Sigmoid colon (tissue), 7 donors: ENCODE results near the gene FBXL20. TPM values are rescaled to one million over a fixed set of nuclear protein-coding genes. Genes with fewer than 3 reads are reported as not detected.
"Not testable (repeated sequence)": the region's sequence is repeated elsewhere in the genome, so short reads cannot be mapped to it uniquely, and the experiment has no call there.

Experiments
- DNase-seq: peaks from one replicate; pipeline ENCODE4 v3.0.0-alpha.2; 2019
- H3K27ac ChIP-seq, 4 donors: fragments of 200-600 bp; sonication (generic); one replicate each; pipeline ENCODE4 v1.5.1; 2016 to 2019; ENCODE audit warnings: mild to moderate bottlenecking in 1 of 4
- H3K27me3 ChIP-seq, 3 donors: fragments of 200-600 bp; sonication (generic); one replicate each; pipeline ENCODE4 v1.5.1; 2019; ENCODE audit warnings: mild to moderate bottlenecking in 1 of 3
- H3K36me3 ChIP-seq, 4 donors: fragments of 200-600 bp; sonication (generic); one replicate each; pipeline ENCODE4 v1.5.1; 2016 to 2019
- H3K4me1 ChIP-seq, 4 donors: fragments of 200-600 bp; sonication (generic); one replicate each; pipeline ENCODE4 v1.5.1; 2017 to 2019
- H3K4me3 ChIP-seq, 4 donors: fragments of 200-600 bp; sonication (generic); one replicate each; pipeline ENCODE4 v1.5.1; 2017 to 2019; ENCODE audit warnings: mild to moderate bottlenecking in 2 of 4, moderate library complexity in 1 of 4
- H3K9me3 ChIP-seq, 4 donors: fragments of 200-600 bp in 3 of 4; sonication (generic) in 3 of 4; one replicate each; pipeline versions ENCODE4 v1.5.1 to v1.6.1; 2013 to 2019
- EP300 ChIP-seq, 4 donors: sonication (generic); formaldehyde crosslinking; IDR thresholded peaks; one replicate each; pipeline ENCODE4 v1.6.1; 2017; ENCODE audit warnings: antibody characterized with exemption in 4 of 4
- POLR2A ChIP-seq, 2 donors: fragments of 450-650 bp; IDR thresholded peaks; one replicate each; pipeline ENCODE4 v1.6.1; 2016; ENCODE audit warnings: antibody characterized with exemption in 2 of 2, mild to moderate bottlenecking in 2 of 2, moderate library complexity in 2 of 2
- POLR2AphosphoS5 ChIP-seq, 4 donors: sonication (generic); formaldehyde crosslinking; IDR thresholded peaks; one replicate each; pipeline ENCODE4 v1.6.1; 2017; ENCODE audit warnings: antibody characterized with exemption in 4 of 4
- WGBS, 2 donors: extraction: QIAGEN DNeasy Blood & Tissue Kit; methylation state at CpG; one replicate each; pipeline ENCODE4 v1.1.7; 2013; 5-methylcytosine and 5-hydroxymethylcytosine counted together
- intact Hi-C: fragments of 100-400 bp; cut with DNase I; formaldehyde crosslinking; loops from one replicate; pipeline ENCODE4 v1.15.1; 2023
- polyA plus RNA-seq, 3 donors: library from polyadenylated mRNA; stranded (reverse); fragments of 200-250 nt; gene quantifications; one replicate each; pipeline ENCODE4 v1.2.3, GENCODE V29; 2013
- total RNA-seq, 4 donors: library from RNA; depleted of rRNA; stranded (reverse); fragments of >200 nt; gene quantifications; one replicate each; pipeline ENCODE4 v1.1.0, GENCODE V29; 2016
- TF ChIP-seq, protein P1 (sequence below), 4 experiments: fragments of 450-650 bp in 3 of 4; fragments of 200-600 bp in 1 of 4; IDR thresholded peaks; one replicate each; pipeline ENCODE4 v1.5.1; 2016 to 2019; ENCODE audit warnings: antibody characterized with exemption in 4 of 4, mild to moderate bottlenecking in 3 of 4, moderate library complexity in 2 of 4
- donor health status: healthy with polysubstance abuse.
- donor health status: Bipolar disorder and iron deficiency.
- donor health status: healthy.

Gene FBXL20
- total and polyA plus RNA-seq, 7 donors = 1.8 to 26.0 (median 17.0) TPM

DNA sequence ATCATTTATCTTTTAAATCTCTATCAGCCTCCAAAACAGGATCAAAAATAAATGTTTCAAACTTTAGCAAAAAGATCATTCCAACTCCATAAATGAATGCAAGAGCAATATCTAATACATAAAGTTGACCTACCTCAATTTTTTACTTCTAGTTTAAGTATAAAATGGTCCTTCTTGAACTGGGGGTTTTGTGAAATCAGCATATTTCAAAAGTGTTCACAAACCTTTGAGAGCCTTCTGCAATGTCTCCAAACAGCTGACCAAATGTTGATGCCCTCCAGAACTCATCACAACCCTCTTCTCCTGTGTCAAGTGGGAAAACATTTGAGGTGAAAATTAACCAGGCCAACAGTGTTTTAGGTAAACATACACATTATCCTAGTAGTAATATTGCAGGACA is 41.9 kb upstream of the FBXL20 start:
- H3K36me3 ChIP-seq = peaks cover 32 to 98% (median 49%) of the 10 kb centered on the region in 4 donors
- H3K9me3 ChIP-seq = no peaks in the 10 kb centered on the region
- H3K4me3 ChIP-seq = no peak overlapping the region
- no peaks in the 10 kb centered on the region for H3K27me3 ChIP-seq
- intact Hi-C loops = no loop called here
- no peaks in the 10 kb centered on the region for H3K4me1 ChIP-seq
- DNase-seq = no peak
- TF ChIP-seq EP300 (IDR thresholded peaks at IDR 0.05) = no peak
- TF ChIP-seq POLR2AphosphoS5 (IDR thresholded peaks at IDR 0.05) = no peak
- TF ChIP-seq POLR2A (IDR thresholded peaks at IDR 0.05) = no peak
- TF ChIP-seq, protein P1, sequence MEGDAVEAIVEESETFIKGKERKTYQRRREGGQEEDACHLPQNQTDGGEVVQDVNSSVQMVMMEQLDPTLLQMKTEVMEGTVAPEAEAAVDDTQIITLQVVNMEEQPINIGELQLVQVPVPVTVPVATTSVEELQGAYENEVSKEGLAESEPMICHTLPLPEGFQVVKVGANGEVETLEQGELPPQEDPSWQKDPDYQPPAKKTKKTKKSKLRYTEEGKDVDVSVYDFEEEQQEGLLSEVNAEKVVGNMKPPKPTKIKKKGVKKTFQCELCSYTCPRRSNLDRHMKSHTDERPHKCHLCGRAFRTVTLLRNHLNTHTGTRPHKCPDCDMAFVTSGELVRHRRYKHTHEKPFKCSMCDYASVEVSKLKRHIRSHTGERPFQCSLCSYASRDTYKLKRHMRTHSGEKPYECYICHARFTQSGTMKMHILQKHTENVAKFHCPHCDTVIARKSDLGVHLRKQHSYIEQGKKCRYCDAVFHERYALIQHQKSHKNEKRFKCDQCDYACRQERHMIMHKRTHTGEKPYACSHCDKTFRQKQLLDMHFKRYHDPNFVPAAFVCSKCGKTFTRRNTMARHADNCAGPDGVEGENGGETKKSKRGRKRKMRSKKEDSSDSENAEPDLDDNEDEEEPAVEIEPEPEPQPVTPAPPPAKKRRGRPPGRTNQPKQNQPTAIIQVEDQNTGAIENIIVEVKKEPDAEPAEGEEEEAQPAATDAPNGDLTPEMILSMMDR (IDR thresholded peaks at IDR 0.05) = no peak
- no peak overlapping the region for H3K27ac ChIP-seq

DNA sequence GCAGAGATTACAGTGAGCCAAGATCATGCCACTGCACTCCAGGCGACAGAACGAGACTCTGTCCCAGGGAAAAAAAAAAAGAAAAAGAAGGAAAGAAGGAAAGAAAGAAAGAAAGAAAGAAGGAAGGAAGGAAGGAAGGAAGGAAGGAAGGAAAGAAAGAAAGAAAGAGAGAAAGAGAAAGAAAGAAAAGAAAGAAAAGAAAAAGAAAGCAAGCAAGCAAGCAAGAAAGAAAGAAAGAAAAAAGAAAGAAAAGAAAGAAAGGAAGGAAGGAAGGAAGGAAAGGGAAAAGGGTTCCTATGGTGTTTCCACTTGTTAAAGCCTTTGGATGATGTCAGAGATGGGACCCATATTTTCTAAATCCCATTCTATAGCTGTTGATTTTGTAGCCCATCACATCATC is 38.4 kb upstream of the FBXL20 start:
- H3K36me3 ChIP-seq = peaks cover 37 to 98% (median 53%) of the 10 kb centered on the region in 4 donors
- H3K4me1 ChIP-seq, H3K27me3 ChIP-seq, H3K9me3 ChIP-seq, H3K4me3 ChIP-seq, H3K27ac ChIP-seq, intact Hi-C loops, DNase-seq: not testable (repeated sequence)
- WGBS, 2 donors = 97 to 98% methylated on average over 2 of the region's 2 CpGs

DNA sequence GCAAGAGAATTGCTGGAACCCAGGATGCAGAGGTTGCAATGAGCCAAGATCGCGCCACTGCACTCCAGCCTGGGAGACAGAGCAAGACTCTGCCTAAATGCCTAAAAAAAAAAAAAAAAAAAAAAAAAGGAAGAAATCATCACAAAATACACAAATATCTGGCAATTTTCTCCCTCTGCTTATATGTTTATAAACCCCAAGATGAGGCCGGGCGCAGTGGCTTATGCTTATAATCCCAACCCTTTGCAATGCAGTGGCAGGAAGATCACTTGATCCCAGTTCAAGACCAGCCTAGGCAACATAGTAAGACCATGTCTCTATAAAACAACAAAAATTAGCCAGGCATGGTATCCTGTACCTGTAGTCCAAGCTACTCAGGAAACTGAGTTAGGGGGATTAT is 28.2 kb upstream of the FBXL20 start:
- intact Hi-C loops = no loop called here
- Histone ChIP-seq H3K27ac (no peak overlapping the region), H3K27me3 (no peaks in the 10 kb centered on the region), H3K9me3 (no peaks in the 10 kb centered on the region), H3K4me3 (no peak overlapping the region), H3K36me3 (peaks cover 11 to 100% (median 63%) of the 10 kb centered on the region in 4 donors), H3K4me1 (no peaks in the 10 kb centered on the region)
- WGBS, 2 donors = 97 to 99% methylated on average over 4 of the region's 4 CpGs
- DNase-seq = peak; percentile 26
- TF ChIP-seq, protein P1 (IDR thresholded peaks at IDR 0.05) = no peak
- TF ChIP-seq POLR2AphosphoS5 (IDR thresholded peaks at IDR 0.05) = no peak
- no peak for TF ChIP-seq EP300 (IDR thresholded peaks at IDR 0.05)
- no peak for TF ChIP-seq POLR2A (IDR thresholded peaks at IDR 0.05)

DNA sequence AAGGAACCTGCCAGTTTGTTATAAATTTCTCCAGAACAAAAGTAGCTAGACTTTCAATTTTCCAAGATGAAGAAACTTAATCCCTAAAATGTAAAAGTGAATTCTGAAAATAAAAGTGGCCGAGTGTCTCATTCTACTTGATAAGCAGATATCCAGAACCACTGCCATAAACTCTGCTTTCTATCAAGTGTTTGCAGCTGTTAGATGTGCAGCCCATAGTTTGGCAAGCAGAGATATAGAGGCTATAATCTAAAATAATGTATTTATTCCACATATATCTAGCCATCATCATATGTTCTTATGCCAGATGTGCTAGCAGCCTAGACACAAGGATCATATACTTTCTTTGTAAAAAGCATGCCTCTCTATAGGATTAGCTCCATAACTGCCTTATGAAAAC is 14.7 kb upstream of the FBXL20 start:
- H3K27ac ChIP-seq = no peak overlapping the region
- TF ChIP-seq EP300 (IDR thresholded peaks at IDR 0.05) = no peak
- TF ChIP-seq POLR2AphosphoS5 (IDR thresholded peaks at IDR 0.05) = no peak
- TF ChIP-seq POLR2A (IDR thresholded peaks at IDR 0.05) = no peak
- TF ChIP-seq, protein P1 (IDR thresholded peaks at IDR 0.05) = no peak
- intact Hi-C loops = no loop called here
- H3K4me1 ChIP-seq = no peaks in the 10 kb centered on the region
- DNase-seq = no peak
- WGBS, 2 donors = 89 to 92% methylated on average over 1 of the region's 1 CpG
- peaks cover 26 to 97% (median 54%) of the 10 kb centered on the region in 4 donors for H3K36me3 ChIP-seq
- no peaks in the 10 kb centered on the region for H3K9me3 ChIP-seq
- no peaks in the 10 kb centered on the region for H3K27me3 ChIP-seq
- H3K4me3 ChIP-seq = no peak overlapping the region

- TF ChIP-seq, protein P1 (IDR thresholded peaks at IDR 0.05) = no peak
- TF ChIP-seq EP300 (IDR thresholded peaks at IDR 0.05) (no peak), POLR2A (IDR thresholded peaks at IDR 0.05) (no peak), POLR2AphosphoS5 (IDR thresholded peaks at IDR 0.05) (no peak)
- Histone ChIP-seq H3K36me3 (peaks cover 24 to 93% (median 43%) of the 10 kb centered on the region in 4 donors), H3K4me1 (no peaks in the 10 kb centered on the region), H3K9me3 (no peaks in the 10 kb centered on the region), H3K27me3 (no peaks in the 10 kb centered on the region), H3K27ac (no peak overlapping the region), H3K4me3 (no peak overlapping the region)
- DNase-seq = no peak
- intact Hi-C loops = no loop called here
- WGBS, 2 donors = 96 to 98% methylated on average over 13 of the region's 13 CpGs
These were observed 8.9 kb upstream of the FBXL20 start for GRCh38 chr17:39410279-39410678.
